ENCODE measurements around the gene CHCHD3. TPM values are rescaled to one million over a fixed set of nuclear protein-coding genes. Genes with fewer than 3 reads are reported as not detected.

Gene CHCHD3
- total RNA-seq, 1 experiment from 2014 or later, result 102 TPM

- BruUV-seq (replicated peaks), result no TSS peak
- Mint-ChIP-seq H3K9me3 (ENCODE audit: unreplicated experiment) (no peaks in the 10 kb centered on the region), H3K36me3 (ENCODE audit: insufficient read depth, unreplicated experiment) (no peaks in the 10 kb centered on the region), H3K4me3 (ENCODE audit: unreplicated experiment) (no peak overlapping the region), H3K27me3 (ENCODE audit: insufficient read depth, unreplicated experiment) (peaks cover 25% of the 10 kb centered on the region), H3K4me1 (ENCODE audit: low read depth, unreplicated experiment) (no peaks in the 10 kb centered on the region), H3K27ac (ENCODE audit: unreplicated experiment) (no peak overlapping the region)
- DNase-seq, result no peak
- no peaks in the 10 kb centered on the region for H3K4me1 ChIP-seq
- TF ChIP-seq CTCF (IDR thresholded peaks at IDR 0.05; ENCODE audit: insufficient read depth in 1 of 2, low read depth in 1 of 2, low read length in 1 of 2, severe bottlenecking in 1 of 2, unreplicated experiment in 1 of 2), result no peak
- no peak overlapping the region for H3K4me3 ChIP-seq (ENCODE audit: low read depth, low read length)
- H3K36me3 ChIP-seq (ENCODE audit: control insufficient read depth, insufficient read depth, low read length), result no peaks in the 10 kb centered on the region
- ChIA-PET CTCF (no interaction called here), POLR2A (no interaction called here)
- H3K27me3 ChIP-seq (replicated peaks; ENCODE audit: control insufficient read depth, insufficient read depth, low read length), result no peaks in the 10 kb centered on the region
- intact Hi-C loops (cut with micrococcal nuclease; ENCODE audit: unreplicated experiment), result no loop called here
- no peaks in the 10 kb centered on the region for H3K9me3 ChIP-seq
Observed at GRCh38 chr7:133118261-133118660, 36.4 kb upstream of the CHCHD3 start.

- no peak overlapping the region for H3K4me3 ChIP-seq (ENCODE audit: low read depth, low read length)
- ChIA-PET CTCF (no interaction called here), POLR2A (no interaction called here)
- Mint-ChIP-seq H3K27ac (ENCODE audit: unreplicated experiment) (no peak overlapping the region), H3K27me3 (ENCODE audit: insufficient read depth, unreplicated experiment) (peaks cover 30% of the 10 kb centered on the region), H3K9me3 (ENCODE audit: unreplicated experiment) (no peaks in the 10 kb centered on the region), H3K36me3 (ENCODE audit: insufficient read depth, unreplicated experiment) (no peaks in the 10 kb centered on the region), H3K4me3 (ENCODE audit: unreplicated experiment) (no peak overlapping the region), H3K4me1 (ENCODE audit: low read depth, unreplicated experiment) (no peaks in the 10 kb centered on the region)
- H3K4me1 ChIP-seq, result no peaks in the 10 kb centered on the region
- BruUV-seq (replicated peaks), result no TSS peak
- no peaks in the 10 kb centered on the region for H3K36me3 ChIP-seq (ENCODE audit: control insufficient read depth, insufficient read depth, low read length)
- no peak for DNase-seq
- intact Hi-C loops (cut with micrococcal nuclease; ENCODE audit: unreplicated experiment), result no loop called here
- H3K9me3 ChIP-seq, result no peaks in the 10 kb centered on the region
- no peak for TF ChIP-seq CTCF (IDR thresholded peaks at IDR 0.05; ENCODE audit: insufficient read depth in 1 of 2, low read depth in 1 of 2, low read length in 1 of 2, severe bottlenecking in 1 of 2, unreplicated experiment in 1 of 2)
- H3K27me3 ChIP-seq (replicated peaks; ENCODE audit: control insufficient read depth, insufficient read depth, low read length), result no peaks in the 10 kb centered on the region
Observed at GRCh38 chr7:133117452-133117851, 35.6 kb upstream of the CHCHD3 start.

- peaks cover 30% of the 10 kb centered on the region for H3K27me3 Mint-ChIP-seq (ENCODE audit: insufficient read depth, unreplicated experiment)
- BruUV-seq (replicated peaks), result no TSS peak
Observed at GRCh38 chr7:133115596-133115995, 33.7 kb upstream of the CHCHD3 start.

More at GRCh38 chr7:133115596-133115995, 33.7 kb upstream of the CHCHD3 start:
- intact Hi-C loops (cut with micrococcal nuclease; ENCODE audit: unreplicated experiment), result no loop called here
- Mint-ChIP-seq H3K27ac (ENCODE audit: unreplicated experiment) (no peak overlapping the region), H3K4me1 (ENCODE audit: low read depth, unreplicated experiment) (no peaks in the 10 kb centered on the region), H3K9me3 (ENCODE audit: unreplicated experiment) (no peaks in the 10 kb centered on the region), H3K4me3 (ENCODE audit: unreplicated experiment) (no peak overlapping the region), H3K36me3 (ENCODE audit: insufficient read depth, unreplicated experiment) (no peaks in the 10 kb centered on the region)
- Histone ChIP-seq H3K4me3 (ENCODE audit: low read depth, low read length) (no peak overlapping the region), H3K4me1 (no peaks in the 10 kb centered on the region), H3K9me3 (no peaks in the 10 kb centered on the region; the same call in 1 of the 2 replicates), H3K27me3 (replicated peaks; ENCODE audit: control insufficient read depth, insufficient read depth, low read length) (no peaks in the 10 kb centered on the region), H3K36me3 (ENCODE audit: control insufficient read depth, insufficient read depth, low read length) (no peaks in the 10 kb centered on the region)
- DNase-seq, result no peak
- no peak for TF ChIP-seq CTCF (IDR thresholded peaks at IDR 0.05; ENCODE audit: insufficient read depth in 1 of 2, low read depth in 1 of 2, low read length in 1 of 2, severe bottlenecking in 1 of 2, unreplicated experiment in 1 of 2)
- ChIA-PET CTCF (no interaction called here), POLR2A (no interaction called here)
